Kidney (tissue), 14 donors: ENCODE measurements around the gene CAMK2G. TPM values are rescaled to one million over a fixed set of nuclear protein-coding genes. Genes with fewer than 3 reads are reported as not detected.

Source experiments
- DNase-seq, 5 donors: peaks; one replicate each; pipeline ENCODE4 v3.0.0-alpha.2; 2013 to 2020
- FAIRE-seq: peaks from 2 replicates; lab custom pipeline; 2012; peaks lifted over from hg19 to GRCh38; lab: Jason Lieb, UNC
- H3K27ac ChIP-seq, 2 donors: one replicate each; pipeline ENCODE4 v1.7.0; 2013; ENCODE audit warnings: low read depth in 2 of 2, low read length in 2 of 2, inconsistent platforms in 1 of 2
- H3K27me3 ChIP-seq: one replicate; pipeline ENCODE4 v1.7.1; 2013; ENCODE audit warnings: low read length, inconsistent platforms; ENCODE audit not compliant: control insufficient read depth, insufficient read depth
- H3K36me3 ChIP-seq, 3 donors: one replicate each; pipeline versions ENCODE4 v1.7.0 to v1.7.1; 2013; ENCODE audit warnings: low read length in 3 of 3, control low read depth in 1 of 3, inconsistent platforms in 1 of 3; ENCODE audit not compliant: insufficient read depth in 3 of 3, control insufficient read depth in 2 of 3
- H3K4me1 ChIP-seq, 3 donors: one replicate each; pipeline versions ENCODE4 v1.7.0 to v1.7.1; 2013; ENCODE audit warnings: low read length in 3 of 3, inconsistent platforms in 1 of 3, low read depth in 1 of 3; ENCODE audit not compliant: control insufficient read depth in 2 of 3, insufficient read depth in 2 of 3
- H3K4me3 ChIP-seq, 3 donors: one replicate each; pipeline versions ENCODE4 v1.7.0 to v1.8.1; 2013; ENCODE audit warnings: low read length in 3 of 3, control low read depth in 1 of 3, inconsistent platforms in 1 of 3
- H3K9ac ChIP-seq, 3 donors: one replicate each; pipeline versions ENCODE4 v1.7.0 to v1.7.1; 2013; ENCODE audit warnings: low read length in 3 of 3, control low read depth in 1 of 3, inconsistent platforms in 1 of 3
- H3K9me3 ChIP-seq, 3 donors: one replicate each; pipeline versions ENCODE4 v1.7.0 to v1.7.1; 2013; ENCODE audit warnings: low read length in 3 of 3, control low read depth in 1 of 3, inconsistent platforms in 1 of 3; ENCODE audit not compliant: control insufficient read depth in 2 of 3, insufficient read depth in 1 of 3
- intact Hi-C: fragments of 100-400 bp; cut with DNase I; formaldehyde crosslinking; loops from one replicate; pipeline ENCODE4 v1.11.1; 2022
- polyA plus RNA-seq: library from polyadenylated mRNA; stranded (reverse); fragments of 350-450 nt; fragmentation: Illumina TruSeq; extraction: RNeasy Lipid Tissue Mini Kit (QIAGEN cat#74804); gene quantifications from one replicate; pipeline ENCODE4 v1.2.3, GENCODE V29; 2014; ENCODE audit warnings: low read depth, low replicate concordance; ENCODE audit not compliant: insufficient read depth
- total RNA-seq: library from RNA; stranded (reverse); fragmentation: NEBNext Ultra II Directional; extraction: Animal tissue kit (Norgen Biotek cat#: 25700); gene quantifications from one replicate; pipeline ENCODE4 v1.2.1, GENCODE V29; 2021
- TF ChIP-seq, protein P1 (sequence below): IDR thresholded peaks from 3 replicates; pipeline ENCODE4 v1.5.1; 2012; ENCODE audit warnings: mild to moderate bottlenecking, moderate library complexity, borderline replicate concordance; ENCODE audit not compliant: insufficient read depth; ENCODE audit errors: extremely low read depth
- donor health status: control.
- donor health status: control.
- donor health status: control.
- donor health status: control.
- donor health status: control.
- donor health status: DM: yes; HTN: yes; CAD: no.
- donor health status: Normal renal cell carcinoma (clear cell type).

Gene CAMK2G
- total and polyA plus RNA-seq, 2 donors from 2014 or later = 21.0 to 29.1 TPM

DNA sequence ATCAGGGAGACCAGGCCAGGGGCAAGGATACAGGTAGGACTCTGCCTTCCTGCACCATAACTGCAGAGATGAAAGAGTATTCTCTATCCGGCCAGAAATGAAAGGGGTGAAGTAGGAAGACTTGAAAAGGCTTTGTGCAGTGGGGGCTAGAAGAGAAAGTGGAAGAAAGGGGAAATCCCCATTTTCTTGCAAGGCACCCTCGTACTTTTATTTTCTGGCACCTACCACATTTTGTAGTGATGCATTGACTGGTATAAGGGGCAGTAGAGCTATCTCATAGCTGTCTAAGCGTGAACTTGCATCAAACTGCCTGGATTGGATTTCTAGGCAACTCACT, 752 bp upstream of the CAMK2G start:
- TF ChIP-seq, protein P1, sequence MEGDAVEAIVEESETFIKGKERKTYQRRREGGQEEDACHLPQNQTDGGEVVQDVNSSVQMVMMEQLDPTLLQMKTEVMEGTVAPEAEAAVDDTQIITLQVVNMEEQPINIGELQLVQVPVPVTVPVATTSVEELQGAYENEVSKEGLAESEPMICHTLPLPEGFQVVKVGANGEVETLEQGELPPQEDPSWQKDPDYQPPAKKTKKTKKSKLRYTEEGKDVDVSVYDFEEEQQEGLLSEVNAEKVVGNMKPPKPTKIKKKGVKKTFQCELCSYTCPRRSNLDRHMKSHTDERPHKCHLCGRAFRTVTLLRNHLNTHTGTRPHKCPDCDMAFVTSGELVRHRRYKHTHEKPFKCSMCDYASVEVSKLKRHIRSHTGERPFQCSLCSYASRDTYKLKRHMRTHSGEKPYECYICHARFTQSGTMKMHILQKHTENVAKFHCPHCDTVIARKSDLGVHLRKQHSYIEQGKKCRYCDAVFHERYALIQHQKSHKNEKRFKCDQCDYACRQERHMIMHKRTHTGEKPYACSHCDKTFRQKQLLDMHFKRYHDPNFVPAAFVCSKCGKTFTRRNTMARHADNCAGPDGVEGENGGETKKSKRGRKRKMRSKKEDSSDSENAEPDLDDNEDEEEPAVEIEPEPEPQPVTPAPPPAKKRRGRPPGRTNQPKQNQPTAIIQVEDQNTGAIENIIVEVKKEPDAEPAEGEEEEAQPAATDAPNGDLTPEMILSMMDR = no peak
- Histone ChIP-seq H3K4me3 (peak overlapping the region; percentile 34 to 71 (median 41)), H3K36me3 (no peaks in the 10 kb centered on the region), H3K27ac (peak overlapping the region in 1 of 2 donors; percentile 32), H3K9me3 (no peaks in the 10 kb centered on the region), H3K27me3 (no peaks in the 10 kb centered on the region), H3K9ac (peak overlapping the region in 1 of 3 donors; percentile 51), H3K4me1 (peaks cover 0 to 11% (median 0%) of the 10 kb centered on the region in 3 donors)
- DNase-seq = no peak
- FAIRE-seq = no peak
- intact Hi-C loops = no loop called here

DNA sequence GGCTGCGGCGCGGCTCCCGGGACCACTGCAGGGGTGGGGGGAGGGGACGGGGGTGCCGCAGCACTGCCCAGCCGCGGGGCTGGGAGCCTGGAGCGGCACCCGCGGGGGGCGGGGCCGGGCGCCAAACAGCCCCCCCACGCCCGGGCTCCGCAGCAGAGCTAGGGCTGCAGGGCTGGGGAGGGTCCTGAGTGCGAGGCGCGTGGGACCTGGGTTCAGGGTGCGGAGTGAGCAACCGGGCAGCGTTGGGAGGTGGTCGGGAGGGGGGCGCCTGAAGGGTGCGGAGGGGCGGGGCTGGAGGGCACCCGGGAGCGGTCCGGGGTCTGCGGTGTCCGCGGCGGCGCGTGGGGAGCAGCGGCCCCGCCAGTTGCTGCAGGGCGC, 528 bp downstream of the CAMK2G start:
- Histone ChIP-seq H3K27ac (no peak overlapping the region), H3K36me3 (peaks cover 0 to 8% (median 0%) of the 10 kb centered on the region in 3 donors), H3K9ac (no peak overlapping the region), H3K27me3 (no peaks in the 10 kb centered on the region), H3K9me3 (no peaks in the 10 kb centered on the region), H3K4me3 (no peak overlapping the region), H3K4me1 (peaks cover 0 to 11% (median 0%) of the 10 kb centered on the region in 3 donors)
- intact Hi-C loops = no loop called here
- DNase-seq = peak in 2 of 5 donors; percentile 73 to 86
- no peak for FAIRE-seq
- TF ChIP-seq, protein P1 = no peak

DNA sequence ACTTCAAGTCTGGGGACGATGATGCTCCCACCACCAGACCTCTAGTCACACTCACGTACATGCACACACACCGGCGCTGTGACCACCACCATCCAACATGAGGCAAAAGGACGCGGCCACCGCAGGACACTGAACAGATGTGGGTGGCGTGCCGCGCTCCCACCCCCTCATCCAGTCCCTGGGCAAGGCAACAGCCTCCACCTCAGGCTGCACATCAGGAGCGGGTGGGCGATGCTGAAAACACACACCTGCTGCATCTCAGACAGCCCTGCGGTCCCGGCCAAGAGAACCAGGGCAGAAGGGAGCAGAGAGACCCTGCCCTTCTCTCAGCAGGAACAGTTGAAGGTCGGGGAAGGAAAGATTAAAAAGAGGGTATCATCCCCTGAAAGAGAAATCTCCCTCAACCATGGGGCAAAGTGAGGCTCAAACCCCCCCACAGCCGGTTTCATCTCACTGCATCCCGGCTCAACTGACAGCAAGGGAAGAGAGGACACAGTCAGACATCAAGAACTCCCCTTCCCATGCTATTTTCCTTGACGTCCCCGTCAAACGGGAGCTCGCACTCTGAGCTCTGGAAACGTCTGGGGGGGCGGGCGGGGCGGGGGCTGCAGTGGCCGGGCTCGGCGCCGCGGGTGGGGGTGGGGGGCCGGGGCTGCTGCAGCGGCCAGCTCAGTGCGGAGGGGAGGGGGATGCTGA, 1.1 kb downstream of the CAMK2G start:
- peaks cover 0 to 11% (median 0%) of the 10 kb centered on the region in 3 donors for H3K4me1 ChIP-seq
- no peak overlapping the region for H3K27ac ChIP-seq
- no peak overlapping the region for H3K9ac ChIP-seq
- H3K4me3 ChIP-seq = peak overlapping the region; percentile 17 to 32 (median 26)
- FAIRE-seq (no peak), DNase-seq (peak in 1 of 5 donors; percentile 56)
- H3K27me3 ChIP-seq = no peaks in the 10 kb centered on the region
- no peaks in the 10 kb centered on the region for H3K9me3 ChIP-seq
- H3K36me3 ChIP-seq = peaks cover 0 to 10% (median 0%) of the 10 kb centered on the region in 3 donors
- intact Hi-C loops = no loop called here
- TF ChIP-seq, protein P1 = no peak
